GM23248 (cell line): Measurements from ENCODE around the gene IRS1.

Experiments used
- EZH2 ChIP-seq: fragments of 200-600 bp; sonication (generic); IDR thresholded peaks from 2 replicates; pipeline ENCODE4 v1.6.1; 2018; ENCODE audit warnings: antibody characterized with exemption, mild to moderate bottlenecking; ENCODE audit not compliant: insufficient read depth, poor library complexity, severe bottlenecking
- EZH2phosphoT487 ChIP-seq: fragments of 200-600 bp; sonication (generic); IDR thresholded peaks from 2 replicates; pipeline ENCODE4 v1.6.1; 2018; ENCODE audit warnings: antibody characterized with exemption, moderate library complexity, mild to moderate bottlenecking, low read depth; ENCODE audit not compliant: insufficient read depth

- no peak for TF ChIP-seq EZH2
- TF ChIP-seq EZH2phosphoT487 = no peak
These were observed 65.6 kb downstream of the IRS1 start for GRCh38 chr2:226733927-226734564.
